C4-2B (cell line): Measurements from ENCODE around the gene SYTL4.

Experiments
- ZFX ChIP-seq: fragments of 450-650 bp; IDR thresholded peaks from 2 replicates; pipeline ENCODE4 v1.6.1; 2017
- TF ChIP-seq, protein P1 (sequence below): fragments of 450-650 bp; conservative IDR thresholded peaks from 2 replicates; pipeline ENCODE4 v1.5.1; 2017; ENCODE audit warnings: mild to moderate bottlenecking

DNA sequence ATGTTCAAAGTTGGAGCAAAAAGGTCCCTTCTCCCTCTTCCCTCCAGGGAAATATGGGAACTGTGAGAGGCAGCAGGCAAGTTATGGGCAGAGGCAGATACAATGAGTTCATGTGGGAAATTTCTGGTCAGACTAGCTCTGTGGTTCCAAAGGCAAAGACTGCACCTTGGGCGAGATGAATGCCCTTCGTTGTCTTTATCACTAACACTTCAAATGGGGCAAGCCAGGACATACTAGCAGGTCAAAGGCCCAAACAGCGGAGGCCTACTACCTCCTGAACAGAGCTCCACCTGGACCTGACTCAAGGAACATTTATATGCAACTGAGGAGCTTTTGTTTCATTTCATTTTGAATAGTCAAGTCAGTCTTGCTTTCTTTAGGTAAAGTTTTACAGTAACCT lies 59.0 kb downstream of the SYTL4 start:
- TF ChIP-seq, protein P1, sequence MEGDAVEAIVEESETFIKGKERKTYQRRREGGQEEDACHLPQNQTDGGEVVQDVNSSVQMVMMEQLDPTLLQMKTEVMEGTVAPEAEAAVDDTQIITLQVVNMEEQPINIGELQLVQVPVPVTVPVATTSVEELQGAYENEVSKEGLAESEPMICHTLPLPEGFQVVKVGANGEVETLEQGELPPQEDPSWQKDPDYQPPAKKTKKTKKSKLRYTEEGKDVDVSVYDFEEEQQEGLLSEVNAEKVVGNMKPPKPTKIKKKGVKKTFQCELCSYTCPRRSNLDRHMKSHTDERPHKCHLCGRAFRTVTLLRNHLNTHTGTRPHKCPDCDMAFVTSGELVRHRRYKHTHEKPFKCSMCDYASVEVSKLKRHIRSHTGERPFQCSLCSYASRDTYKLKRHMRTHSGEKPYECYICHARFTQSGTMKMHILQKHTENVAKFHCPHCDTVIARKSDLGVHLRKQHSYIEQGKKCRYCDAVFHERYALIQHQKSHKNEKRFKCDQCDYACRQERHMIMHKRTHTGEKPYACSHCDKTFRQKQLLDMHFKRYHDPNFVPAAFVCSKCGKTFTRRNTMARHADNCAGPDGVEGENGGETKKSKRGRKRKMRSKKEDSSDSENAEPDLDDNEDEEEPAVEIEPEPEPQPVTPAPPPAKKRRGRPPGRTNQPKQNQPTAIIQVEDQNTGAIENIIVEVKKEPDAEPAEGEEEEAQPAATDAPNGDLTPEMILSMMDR, result no peak
- TF ChIP-seq ZFX, result no peak
